ENCODE results near the gene TSPOAP1.

DNA sequence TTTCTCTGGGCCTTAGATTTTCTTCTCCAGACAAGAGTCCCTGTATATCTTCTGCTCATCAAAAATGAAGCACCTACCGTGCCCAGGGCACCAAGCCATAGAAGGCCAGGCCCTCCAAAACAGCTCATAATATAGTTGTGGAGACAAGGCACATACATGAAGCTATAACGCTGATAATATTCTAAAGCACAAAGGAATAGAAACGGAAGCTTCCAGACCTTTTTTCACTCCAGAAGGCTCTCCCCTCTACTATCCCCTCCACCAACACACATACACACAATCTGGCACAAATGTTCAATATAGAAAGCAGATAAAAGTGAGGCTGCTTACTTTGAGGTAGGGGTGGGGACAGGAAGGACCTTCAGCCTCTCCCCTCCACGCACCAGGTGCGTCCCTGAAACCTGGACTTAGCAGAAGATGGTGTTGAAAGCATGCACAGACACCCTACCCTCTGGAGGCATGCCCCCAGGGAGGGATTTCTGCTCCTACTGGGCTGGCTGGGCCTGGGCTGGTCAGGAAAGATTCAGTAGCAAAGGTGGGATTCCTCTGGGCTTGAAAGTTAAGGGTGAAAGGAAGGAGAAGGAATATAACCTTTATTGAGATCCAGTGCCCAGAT, 37.5 kb upstream of the TSPOAP1 start:
- TF ChIP-seq, protein P1, sequence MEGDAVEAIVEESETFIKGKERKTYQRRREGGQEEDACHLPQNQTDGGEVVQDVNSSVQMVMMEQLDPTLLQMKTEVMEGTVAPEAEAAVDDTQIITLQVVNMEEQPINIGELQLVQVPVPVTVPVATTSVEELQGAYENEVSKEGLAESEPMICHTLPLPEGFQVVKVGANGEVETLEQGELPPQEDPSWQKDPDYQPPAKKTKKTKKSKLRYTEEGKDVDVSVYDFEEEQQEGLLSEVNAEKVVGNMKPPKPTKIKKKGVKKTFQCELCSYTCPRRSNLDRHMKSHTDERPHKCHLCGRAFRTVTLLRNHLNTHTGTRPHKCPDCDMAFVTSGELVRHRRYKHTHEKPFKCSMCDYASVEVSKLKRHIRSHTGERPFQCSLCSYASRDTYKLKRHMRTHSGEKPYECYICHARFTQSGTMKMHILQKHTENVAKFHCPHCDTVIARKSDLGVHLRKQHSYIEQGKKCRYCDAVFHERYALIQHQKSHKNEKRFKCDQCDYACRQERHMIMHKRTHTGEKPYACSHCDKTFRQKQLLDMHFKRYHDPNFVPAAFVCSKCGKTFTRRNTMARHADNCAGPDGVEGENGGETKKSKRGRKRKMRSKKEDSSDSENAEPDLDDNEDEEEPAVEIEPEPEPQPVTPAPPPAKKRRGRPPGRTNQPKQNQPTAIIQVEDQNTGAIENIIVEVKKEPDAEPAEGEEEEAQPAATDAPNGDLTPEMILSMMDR (IDR thresholded peaks at IDR 0.05; ENCODE audit: insufficient read depth, low read length, poor library complexity, severe bottlenecking), result no peak
- TF ChIP-seq EZH2phosphoT487 (conservative IDR thresholded peaks at IDR 0.05; ENCODE audit: low read length), result no peak
